ENCODE measurements around the gene HOXB7.

GRCh38 chr17:48619826-48620449 is 9.1 kb upstream of the HOXB7 start:
- TF ChIP-seq ATF6 (CRISPR knock-in tag; IDR thresholded peaks at IDR 0.05) (no peak), NFATC4 (CRISPR knock-in tag; IDR thresholded peaks at IDR 0.05) (no peak), E2F4 (CRISPR knock-in tag; IDR thresholded peaks at IDR 0.05; ENCODE audit: borderline replicate concordance, low read depth) (no peak), CTCF (IDR thresholded peaks at IDR 0.05) (no peak), HMGA2 (CRISPR knock-in tag; IDR thresholded peaks at IDR 0.05) (no peak), ZNF263 (CRISPR knock-in tag; IDR thresholded peaks at IDR 0.05; ENCODE audit: low read depth) (no peak), NFYB (CRISPR knock-in tag; conservative IDR thresholded peaks at IDR 0.05; ENCODE audit: low read depth) (no peak), ZNF138 (CRISPR knock-in tag; conservative IDR thresholded peaks at IDR 0.05) (no peak), MAX (CRISPR knock-in tag; IDR thresholded peaks at IDR 0.05) (no peak), USF2 (CRISPR knock-in tag; IDR thresholded peaks at IDR 0.05) (no peak), SMAD4 (CRISPR knock-in tag; IDR thresholded peaks at IDR 0.05) (no peak)
